ENCODE data around the gene IMPG2.

Gene IMPG2

DNA sequence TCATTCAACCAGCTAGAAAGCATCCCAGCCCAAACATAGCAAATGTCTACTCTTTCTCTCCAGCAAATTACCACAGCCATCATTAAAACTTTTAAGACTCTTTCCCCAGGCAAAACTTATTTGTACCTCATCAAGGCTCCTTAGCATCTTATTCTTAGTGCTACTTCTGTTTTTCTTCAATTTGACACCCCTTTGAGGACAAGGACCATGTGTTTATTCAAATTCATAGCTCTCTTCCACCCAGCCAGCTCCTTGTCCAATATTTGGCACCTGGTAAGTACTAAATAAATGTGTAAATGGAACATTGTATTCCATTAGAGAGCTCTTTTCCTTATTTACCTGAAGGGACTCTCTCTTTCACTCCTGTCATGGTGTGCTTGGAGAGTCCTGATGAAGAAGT, 89.8 kb downstream of the IMPG2 start:
- DNase-seq = no peak

DNA sequence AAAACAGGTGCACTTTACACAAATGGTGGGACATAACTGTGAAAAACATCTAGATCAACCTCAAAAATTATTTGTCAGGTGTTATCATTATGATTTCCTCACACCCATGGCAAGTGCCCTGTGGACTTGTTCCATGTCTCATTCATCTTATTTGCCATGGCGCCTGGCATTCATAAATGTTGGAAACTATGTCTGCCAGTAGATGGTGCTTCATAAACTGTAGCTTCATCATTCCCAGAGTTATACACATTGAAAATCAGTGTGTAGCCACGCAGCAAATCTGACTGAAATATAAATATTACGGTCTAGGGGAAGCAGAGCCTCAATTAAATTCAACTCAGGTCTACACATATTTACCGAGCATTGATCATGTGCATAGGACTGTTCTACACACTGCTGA, 90.7 kb downstream of the IMPG2 start:
- DNase-seq = no peak

DNA sequence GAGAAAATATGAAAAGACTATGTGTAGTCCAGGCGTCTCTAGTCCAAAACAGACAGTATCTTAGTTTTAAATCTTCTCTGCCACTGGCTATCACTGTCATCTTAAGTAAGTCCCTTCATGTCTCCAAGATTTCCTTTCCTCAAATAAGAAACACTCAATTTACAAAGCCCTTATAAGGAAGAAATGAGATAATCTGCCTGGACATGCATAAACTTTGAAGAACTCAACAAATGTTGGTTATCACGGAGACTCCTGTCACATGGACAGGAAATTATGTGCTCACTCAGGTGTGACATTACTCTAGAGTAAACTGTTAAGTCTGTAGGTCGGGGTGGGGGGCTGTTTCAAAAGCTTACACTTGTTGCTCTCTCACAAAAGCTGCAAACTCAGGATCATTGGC, 91.9 kb downstream of the IMPG2 start:
- DNase-seq = no peak

DNA sequence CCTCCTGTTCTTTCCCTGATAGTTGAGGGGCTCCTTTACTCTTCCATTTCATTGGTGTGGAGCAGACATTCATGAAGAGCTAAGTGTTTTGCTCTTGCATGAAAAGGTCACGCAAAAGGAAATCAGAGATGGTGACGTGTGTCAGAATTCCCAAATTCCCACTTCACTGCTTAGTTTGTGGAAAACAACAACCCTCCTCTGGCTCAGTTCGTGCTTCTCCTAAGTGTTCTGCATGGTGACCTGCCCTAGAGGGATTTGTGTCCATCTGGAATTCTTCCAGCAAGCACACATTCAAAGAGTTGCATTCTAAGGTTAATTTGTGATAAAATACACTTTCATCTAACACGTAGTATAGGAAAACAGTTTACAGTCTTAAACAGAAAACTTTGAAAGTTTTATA, 95.6 kb downstream of the IMPG2 start:
- DNase-seq = no peak

DNA sequence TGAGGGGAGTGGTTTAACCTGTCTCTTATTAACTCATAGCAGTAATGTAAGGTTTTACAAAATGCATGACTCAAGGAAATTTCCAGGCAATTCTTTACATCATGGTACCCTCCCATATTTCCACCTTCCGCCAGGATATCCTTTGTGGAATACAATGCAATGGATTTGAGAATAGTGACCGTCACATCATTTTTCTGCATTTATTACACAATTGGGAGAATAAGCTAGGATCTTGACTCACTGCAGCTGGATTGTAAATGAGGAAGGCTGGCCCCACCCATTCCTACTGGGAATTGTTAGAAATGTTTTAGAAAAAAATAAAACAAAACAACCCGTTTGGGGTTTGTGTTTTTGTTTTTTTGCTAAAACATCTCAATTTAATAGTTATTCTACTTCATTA, 97.4 kb downstream of the IMPG2 start:
- no peak for DNase-seq

DNA sequence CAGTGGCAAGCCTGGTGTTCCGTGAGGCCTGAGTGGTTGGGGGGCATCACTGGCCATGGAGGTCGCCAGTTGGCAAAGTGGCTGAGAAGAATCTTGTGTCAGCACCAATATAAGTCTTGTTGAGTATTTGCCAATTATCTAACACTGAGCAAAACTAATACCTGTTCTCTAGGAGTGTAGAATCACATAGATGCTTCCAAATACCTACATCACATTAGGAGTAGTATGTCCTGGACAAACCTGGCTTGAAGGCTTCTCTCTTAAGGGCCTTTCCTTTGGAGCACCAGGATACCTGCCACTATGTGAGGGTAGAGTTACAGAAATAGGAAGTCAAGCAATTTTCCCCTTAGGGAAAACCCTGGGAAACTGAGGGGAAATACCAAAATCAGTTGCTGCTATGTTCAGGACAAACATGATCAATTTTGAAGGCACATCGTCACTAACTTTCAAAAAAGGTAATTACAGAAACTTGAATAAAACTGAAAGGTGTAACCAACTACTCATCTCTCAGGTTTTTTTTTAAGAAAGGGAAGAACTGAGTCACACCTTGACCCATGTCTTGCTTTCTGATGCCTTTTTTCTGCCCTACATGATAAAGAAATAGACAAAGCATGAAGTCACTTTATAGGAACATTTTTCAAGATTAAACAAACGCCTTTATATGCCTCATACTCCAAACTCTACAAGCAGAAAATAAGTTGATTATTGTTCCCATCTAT, 100.4 kb downstream of the IMPG2 start:
- no peak for DNase-seq

DNA sequence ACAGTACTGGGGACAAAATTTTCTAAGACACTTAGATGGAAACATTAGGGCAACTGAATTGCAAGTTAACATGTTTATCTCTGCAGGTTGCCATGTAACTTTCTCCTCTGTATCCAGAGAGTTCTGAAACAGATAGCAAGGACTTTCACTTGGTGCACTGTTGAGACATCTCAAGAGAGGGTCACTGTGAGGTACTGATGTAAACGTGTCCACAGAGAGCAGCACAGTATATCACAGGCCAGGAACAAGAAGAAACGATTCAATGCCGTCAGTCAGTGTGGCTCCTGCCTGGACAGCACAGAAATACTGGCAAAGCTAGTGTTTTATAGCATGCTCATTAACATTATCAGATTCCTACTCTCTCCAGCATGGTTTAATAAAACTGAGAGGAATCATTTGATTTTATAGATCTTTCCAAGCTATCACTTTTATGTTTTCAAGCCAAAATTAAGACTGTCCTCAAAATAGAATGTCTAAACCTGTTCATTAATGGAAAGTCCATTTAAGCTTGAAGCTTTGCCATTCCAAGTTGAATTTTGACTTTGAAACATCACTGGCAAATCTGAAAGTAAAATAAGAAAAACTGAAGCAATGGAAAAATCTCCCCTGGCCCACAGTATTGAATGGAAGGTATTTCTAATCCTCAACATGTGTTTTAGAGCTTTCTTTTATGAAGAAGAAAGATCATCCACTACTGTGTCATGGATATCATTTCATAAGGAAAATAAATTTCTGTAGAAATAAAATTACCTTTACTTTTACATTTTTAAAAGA, 102.7 kb downstream of the IMPG2 start:
- no peak for DNase-seq

DNA sequence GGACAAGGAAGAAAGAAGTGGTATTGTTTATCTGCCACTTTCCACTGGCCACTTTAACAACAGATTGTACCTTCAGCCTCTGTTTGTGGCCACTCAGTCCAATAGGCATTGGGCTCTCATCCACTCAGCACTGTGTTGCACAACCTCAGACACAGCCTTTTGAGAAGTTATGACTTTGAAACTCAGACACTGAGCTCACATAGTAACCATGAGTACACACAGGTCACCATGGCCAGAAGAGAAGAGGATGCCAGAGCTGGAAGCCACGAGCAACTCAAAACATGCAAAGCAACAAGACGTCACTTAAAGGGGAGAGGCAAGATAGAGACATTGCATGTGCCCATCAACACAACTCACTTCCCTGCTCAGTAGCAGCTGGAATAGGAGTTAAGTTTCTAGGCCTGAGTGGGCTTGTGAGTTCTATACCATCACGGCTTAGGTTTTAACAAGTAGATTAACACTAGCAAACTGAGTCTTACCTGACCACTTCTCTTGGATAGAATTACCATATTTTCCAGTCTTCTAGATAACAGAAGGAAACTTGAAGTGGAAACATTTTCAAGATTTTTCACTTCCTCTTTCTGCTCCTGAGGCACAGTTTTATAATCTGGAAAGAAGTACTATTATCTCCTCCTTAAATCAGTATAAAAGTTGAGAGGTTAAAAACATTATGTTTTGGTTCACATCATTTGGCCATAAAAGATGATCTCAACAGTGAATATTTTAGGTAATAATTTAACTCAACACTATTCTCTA, 103.5 kb downstream of the IMPG2 start:
- no peak for DNase-seq

DNA sequence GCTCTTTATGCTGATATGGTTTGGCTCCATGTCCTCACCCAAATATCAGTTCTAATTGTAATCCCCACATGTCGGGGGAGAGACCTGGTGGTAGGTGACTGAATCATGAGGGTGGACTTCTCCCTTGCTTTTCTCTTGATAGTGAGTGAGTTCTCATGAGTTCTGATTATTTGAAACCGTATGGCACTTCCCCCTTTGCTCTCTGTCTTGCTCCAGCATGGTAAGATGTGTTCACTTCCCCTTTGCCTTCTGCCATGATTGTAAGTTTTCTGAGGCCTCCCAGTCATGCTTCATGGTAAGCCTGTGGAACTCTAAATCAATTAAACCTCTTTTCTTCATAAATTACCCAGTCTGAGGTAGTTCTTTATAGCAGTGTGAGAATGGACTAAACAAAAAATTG, 107.6 kb downstream of the IMPG2 start:
- no peak for DNase-seq

DNA sequence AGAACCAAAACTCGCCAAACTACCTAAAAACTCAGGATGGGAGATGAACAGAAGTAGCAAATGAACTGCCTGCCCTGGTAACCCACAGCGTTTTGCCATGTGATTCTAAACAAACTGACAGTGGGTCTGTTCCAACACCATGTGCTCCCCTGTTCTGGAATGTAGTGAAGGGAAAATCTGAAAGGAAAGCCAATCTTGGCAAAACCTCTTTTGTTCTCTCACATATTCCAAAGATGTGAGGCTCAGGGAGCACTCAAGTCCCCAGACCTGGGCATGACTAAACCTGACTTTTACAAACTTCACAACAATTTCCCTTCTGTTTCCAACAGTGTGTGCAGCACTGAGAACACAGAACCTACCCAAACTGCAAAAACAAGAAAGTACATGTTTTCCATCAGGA, 116.1 kb downstream of the IMPG2 start:
- DNase-seq = no peak

DNA sequence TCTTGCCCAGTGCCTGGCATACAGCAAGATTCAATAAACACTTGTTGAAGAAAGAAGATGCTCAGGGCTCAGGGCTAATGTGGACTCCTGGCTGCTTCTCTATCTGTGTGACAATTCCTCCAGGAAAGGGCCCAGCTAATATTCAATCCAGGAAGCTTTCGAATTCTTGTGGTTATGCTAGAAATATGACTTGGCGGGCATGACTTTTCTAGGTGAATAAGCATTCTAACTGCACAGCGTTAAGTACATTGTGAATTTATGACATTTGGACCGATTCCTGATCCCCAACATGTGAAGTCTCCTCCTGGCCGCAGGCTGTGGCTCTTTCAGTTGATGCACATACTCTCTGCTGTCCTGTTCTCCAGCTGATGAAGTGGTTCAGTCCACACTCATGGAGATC, 117.0 kb downstream of the IMPG2 start:
- DNase-seq = no peak

DNA sequence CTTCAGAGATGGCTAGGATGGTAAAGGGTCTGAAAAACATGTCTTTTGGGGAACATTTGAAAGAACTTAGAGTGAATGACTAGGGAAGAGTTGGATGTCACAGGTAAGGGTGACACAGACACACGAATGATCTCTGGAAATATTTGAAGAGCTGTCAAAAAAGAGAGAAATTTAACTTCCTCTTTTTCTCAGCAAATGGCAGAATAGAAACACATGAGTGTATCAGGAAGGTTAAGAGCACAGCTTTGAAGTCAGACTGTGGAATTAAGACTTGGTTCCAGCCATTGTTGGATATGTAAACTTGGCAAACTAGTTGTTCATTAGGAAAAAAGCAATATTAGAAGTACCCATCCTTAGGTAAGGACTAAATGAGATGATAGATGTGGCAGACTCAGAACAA, 117.7 kb downstream of the IMPG2 start:
- no peak for DNase-seq

DNA sequence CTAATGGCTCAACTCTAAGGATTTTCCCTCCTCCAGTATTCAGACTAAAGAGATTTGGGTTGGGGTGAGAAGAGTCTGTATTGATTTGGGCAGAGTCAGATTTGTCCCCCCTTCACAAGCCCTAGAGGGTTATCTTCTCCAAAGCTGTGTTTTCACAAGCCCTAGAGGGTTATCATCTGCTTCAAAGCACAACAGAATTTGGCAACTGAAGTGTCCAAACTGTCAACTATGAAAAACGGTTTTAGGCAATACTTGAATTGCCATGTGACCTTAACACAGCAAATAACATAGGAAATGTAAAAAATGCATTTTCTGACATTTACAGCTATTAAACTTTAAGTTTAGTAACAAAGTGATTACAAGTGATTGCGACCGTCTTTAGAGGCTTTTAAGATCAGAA, 119.9 kb downstream of the IMPG2 start:
- no peak for DNase-seq

DNA sequence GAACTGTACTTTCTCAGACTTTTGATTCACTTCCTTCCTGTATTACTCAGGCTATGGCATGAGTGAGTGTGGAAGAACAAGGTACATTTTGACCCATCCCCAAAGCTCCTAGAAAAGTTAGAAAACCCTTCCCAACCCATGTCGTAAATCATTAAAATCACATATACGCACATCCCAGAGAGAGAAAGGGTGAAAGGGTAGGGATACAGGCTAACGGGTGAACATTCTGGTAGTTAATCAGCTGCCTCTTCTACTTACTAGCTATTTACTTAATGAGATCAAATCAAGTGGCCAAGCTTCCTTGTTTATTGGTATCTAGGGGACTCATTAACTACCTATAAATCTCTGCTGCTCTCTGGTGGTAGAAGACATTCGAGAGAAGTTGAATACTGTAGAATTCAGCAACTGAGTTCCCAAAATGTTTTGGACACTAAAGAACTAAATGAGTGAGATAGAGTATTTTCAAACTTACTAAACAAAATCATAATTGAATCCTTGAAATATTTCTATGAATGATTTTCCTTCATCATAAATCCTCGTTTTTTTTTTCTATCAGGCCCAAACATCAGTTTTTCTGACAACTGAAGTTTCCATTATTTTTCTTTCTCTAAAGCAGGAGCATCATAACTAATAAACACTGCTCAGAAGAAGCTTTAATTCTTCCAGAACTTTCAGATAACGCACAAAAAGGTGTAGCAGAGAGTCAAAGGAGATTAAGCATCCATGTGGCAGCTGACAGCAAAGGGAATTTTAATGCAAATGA, 124.2 kb downstream of the IMPG2 start:
- no peak for DNase-seq

DNA sequence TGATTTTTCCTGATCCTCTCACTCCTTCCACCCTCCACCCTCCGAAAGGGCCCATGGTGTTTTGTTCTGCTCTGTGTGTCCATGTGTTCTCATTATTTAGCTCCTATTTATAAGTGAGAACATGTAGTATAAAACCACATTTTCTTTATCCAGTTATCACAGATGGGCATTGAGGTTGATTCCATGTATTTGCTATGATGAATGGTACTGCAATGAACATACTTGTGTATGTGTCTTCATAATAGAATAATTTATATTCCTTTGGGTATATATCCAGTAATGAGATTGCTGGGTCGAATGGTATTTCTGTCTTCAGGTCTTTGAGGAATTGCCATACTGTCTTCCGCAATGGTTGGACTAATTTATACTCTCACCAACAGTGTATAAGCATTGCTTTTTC, 126.0 kb downstream of the IMPG2 start:
- no peak for DNase-seq

DNA sequence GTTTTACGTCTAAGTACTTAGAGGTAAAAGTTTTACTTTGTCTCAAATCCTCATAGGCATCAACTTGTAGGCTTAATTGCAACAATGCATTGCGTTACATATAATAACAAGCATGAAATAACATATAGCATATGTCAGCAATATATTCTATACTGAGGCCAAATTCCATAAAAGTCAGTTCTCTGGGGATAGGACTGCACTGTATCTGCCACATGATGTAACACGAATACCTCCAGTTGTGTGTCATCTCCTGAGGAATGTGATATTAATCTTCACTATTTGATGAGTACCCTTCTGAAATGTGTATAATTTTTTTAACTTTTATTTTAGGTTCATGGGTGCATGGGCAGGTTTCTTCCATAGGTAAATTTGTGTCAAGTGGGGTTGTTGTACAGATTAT, 126.4 kb downstream of the IMPG2 start:
- no peak for DNase-seq

DNA sequence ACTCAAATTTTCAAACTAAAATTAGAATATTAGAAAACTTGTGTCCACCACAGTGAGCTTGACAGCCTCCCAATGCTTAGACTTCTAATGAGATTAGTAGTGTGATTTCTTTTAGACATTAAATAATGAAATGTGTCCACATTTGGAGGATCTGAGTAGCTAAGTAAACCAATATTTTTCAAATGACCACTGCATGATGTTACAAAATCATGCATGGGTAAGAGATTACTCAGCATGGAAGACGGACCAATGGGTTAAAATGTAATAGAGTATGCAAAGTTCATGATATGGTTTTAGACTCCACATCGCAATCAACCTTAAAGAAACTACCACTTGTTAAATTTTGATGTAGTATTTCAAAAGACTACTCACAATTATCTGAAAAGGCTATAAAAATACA, 130.6 kb downstream of the IMPG2 start:
- no peak for DNase-seq

DNA sequence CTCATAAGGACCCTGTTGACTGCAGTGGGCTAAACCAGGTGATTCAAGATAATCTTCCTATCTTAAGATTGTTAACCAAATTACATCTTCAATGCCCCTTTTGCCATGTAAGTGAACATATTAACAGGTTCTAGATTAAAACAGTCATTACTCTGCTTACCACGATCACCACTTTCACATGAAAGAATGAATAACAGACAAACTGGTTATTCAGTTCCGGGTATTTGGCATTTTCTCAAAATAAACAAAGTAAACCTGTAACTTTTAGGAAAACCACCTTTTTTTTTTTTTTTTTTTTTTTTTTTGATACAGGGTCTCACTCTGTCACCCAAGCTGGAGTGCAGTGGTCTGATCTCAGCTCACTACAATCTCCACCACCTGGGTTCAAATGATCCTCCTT, 131.2 kb downstream of the IMPG2 start:
- no peak for DNase-seq

DNA sequence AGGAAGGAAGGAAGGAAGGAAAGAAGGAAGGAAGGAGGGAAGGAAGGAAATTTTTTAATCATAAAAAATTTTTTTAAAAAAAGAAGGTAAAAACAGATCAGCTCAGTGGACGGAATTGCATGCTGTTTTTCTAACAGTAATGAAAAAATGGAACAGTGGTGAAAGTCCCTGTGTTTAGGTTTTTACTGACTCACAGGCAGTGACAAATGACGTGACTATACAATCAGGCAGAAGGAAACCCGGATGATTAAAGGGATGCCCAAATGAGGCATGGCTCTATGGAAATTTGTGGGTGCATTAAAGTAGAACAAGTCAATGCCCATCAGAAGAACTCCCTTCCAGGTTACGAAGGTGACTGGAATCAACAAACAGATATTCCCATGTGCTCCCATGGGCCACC, 135.0 kb downstream of the IMPG2 start:
- DNase-seq = no peak

DNA sequence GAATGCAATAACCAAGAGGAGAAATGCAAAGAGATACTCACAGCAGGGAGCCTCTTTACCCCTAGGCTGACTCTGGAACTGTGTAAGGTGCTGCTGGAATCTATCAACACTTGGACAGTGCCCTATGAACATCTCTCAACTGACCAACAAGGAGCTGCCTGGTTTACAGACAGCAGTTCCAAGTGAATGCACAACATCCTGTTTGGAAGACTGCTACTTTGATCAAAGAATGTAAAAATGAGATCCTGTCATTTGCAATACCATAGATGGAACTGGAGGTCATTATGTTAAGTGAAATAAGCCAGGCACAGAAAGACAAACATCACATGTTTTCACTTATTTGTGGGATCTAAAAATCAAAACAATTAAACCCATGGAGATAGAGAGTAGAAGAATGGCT, 136.3 kb downstream of the IMPG2 start:
- no peak for DNase-seq

DNA sequence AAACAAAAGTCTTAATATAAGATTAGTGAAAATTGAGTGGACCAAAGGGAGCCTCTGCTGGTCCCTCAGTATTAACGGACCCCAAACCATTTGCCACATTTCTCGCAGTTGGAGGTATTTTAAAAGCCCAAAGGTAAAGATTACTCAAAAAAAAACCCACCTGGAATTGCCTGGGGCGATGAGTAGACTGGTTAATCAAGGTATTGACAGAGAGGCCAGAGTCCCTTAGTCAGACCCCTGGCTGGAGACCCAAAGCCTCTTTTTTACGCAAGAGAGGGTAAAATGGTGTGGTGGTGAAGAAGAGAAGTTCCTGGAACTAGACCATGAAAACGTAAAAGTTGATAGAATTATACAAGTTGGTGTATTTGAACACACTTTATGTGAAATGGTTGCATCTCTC, 137.2 kb downstream of the IMPG2 start:
- no peak for DNase-seq

DNA sequence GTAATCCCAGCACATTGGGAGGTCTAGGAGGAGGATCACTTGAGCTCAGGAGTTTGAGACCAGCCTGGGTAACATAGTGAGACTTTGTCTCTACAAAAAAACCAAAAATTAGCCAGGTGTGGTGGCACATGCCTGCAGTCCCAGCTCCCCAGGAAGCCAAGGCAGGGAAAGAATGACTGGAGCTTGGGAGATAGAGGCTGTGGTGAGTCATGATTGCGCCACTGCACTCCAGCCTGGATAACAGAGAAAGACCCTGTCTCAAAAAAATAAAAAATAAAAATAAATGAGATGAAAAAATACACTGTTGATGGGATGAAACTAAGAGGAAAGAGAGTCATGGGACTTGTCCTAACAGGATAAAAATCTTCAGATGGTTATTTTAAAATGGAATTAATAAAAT, 137.6 kb downstream of the IMPG2 start:
- DNase-seq = no peak

DNA sequence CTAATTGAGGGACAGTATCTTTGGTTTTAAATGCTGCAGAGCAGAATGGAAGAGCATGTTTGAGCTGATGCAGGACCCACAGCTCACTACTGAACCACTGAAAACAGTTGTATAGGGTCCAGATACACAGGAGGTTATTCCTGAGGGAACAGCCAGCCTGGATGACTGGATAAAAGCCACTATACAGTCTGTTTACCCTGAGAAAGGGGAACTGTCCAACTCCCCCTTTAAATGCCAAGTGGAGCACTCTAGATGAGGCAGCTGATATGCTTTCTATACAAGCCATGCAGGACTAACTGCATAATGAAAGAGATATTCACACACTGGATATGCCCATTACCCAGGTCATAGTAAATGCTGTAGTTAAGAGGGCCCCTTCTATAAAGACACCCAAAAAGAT, 138.6 kb downstream of the IMPG2 start:
- no peak for DNase-seq
